Activated CD4-positive, alpha-beta T cell treated with anti-CD3 and anti-CD28 coated beads, Interleukin-2, amount 50 U/mL, for 16 hours (primary cell): Measurements from ENCODE around the gene MALRD1.

Source experiments
- DNase-seq: peaks from one replicate; pipeline ENCODE4 v3.0.0-alpha.2; 2020

Gene MALRD1

DNA sequence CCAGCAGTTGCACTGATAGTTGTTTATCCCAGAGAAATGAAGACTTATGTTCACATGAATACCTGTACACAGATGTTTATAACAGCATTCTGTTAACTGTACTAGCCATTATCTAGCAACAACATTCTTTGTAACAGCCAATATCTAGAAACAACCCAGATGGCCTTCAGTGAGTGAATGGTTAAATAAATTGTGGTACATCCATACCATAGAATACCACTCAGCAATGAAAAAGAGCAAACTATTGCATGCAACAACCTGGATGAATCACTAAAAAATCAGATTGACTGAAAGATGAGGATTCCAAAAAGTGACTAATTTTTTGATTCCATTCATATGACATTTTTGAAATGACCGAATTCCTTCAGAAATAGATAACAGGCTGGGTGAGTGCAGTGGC is 360.3 kb downstream of the MALRD1 start:
- DNase-seq: no peak

DNA sequence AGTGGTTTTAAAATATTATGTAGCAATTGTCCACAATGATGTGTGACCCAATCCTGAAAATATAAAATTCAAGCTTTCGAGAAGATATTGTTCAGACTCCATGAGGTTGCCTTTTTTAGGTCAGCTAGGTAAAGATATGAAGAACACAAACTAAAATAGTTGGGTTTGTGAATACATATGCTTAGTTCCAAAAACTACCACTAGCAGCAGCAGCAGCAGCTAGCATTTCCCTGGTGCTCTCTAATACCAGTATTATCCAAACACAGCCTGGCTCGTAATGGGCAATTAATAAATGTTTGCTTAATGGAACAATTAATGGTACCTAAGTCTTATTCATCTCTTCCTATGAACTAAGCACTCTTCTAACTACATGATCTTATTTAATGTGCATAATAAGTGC is 362.5 kb downstream of the MALRD1 start:
- no peak for DNase-seq

DNA sequence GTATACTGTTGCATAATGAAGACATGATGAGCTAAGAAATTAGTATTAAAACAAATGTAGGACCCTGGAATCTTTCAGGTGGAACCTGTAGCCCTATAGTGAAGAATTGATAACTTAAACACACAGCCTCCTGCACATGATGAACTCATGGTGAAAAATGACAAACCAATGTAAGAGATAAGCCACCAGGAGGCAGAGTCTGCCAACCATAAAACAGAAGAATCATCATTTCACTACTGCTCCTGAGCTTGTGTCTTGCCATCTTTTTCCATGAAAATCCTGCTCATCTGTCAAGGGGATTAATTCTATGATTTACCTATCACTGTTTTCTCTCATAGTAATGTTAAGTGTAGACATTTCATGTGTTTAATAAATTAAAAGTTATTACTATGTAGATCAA is 363.9 kb downstream of the MALRD1 start:
- DNase-seq: no peak

DNA sequence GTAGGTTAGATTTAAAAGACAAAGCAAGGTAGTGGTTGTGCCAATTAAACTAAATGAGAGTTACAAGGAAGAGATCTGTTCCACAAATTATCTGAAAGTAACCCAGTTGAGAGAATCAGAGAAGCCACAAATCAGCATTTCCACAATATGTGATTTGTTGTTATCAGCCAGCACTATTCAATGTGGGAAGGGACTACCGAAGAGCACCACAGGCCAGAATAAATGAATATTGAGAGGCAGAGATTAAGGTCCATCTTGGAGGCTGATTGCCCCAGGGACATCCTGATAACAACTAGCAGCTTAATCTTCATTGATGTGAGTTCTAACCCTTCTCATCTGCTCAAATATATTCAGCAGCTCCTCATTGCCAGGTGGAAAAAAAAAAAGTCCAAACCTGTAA is 367.6 kb downstream of the MALRD1 start:
- DNase-seq: no peak

DNA sequence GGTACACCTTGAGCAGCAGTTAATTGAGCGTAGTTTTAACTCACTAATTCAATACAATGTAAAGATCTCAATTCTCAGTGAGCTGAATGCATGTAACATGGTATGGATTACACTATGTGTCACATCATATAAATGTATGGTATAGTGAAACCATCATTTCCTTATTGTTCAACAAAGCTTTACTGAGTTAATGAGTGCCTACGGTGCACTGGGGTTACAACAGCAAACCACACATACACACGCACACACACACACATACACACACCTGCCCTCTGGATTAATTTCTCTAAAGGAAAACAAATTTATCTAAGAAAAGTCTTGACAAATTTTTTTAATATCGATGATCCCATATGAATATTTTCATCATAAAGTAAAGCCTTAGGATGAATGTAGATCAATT is 369.1 kb downstream of the MALRD1 start:
- DNase-seq: no peak

DNA sequence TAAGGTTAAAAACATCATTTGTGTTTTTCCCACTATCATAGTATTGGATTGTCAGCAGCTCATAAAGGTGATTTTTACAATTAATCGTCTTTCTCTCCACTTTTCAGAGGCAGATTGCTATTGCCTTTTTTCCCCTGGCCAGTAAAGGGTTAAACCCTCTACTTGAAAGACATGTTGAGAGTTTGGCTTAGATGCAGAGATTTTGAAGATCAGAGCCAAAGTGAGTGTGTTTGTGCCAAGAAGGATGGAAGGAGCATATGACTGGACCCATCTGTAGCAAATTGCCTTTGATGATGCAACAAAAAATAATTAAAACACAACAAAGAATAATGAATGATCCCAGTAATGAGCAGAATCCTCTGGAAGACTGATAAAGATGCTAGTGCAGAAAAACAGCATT is 373.1 kb downstream of the MALRD1 start:
- no peak for DNase-seq

DNA sequence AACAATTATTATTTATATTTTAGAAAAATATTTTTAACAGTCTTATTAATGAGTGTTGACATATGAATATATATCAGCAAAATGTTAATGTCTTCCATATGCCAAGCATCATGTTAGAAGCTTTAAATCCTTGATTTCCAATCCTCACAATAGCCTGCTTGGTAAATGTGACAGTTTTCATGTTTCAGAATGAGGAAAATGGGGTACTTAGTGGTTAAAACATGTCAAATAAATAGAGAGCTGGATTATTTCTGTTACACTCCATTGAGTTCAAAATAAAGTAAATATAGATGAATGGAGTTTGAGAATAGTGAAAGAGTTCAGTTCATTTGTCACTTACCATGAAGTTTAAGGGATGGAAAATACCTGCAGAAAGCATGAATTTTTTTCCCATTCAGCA is 377.4 kb downstream of the MALRD1 start:
- DNase-seq: no peak

DNA sequence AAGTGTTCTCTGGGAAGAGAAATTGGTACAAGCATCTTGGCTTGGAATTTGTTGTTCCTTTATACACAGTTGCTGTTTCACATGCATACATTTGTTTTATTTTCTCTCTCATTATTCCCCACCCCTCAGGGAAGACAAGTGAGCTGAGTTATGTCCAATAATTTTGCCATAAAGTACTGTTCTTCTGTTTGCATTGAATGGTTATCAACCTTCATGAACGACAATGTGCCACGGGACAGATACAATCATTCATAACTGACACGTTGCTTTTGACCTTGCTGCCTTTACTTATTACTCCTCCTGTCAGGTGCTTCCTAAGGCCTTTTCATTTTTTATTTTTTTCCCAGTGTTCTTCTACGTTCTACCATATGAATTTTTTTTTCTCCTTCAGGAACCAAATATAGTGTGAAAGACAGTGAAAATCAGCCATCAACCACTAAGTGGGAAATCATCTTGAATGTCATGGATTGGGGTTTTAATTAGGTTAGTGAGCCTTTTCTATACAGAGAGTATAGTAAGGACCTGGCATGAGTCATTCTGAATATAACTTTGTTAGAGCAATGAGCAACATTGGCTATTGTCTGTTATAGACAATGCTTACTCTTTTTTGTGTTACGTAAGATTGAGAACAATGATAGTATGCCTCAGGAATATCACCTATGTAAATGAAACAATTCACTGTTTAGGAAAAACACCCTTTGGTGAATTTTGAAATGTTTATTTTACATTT is 383.2 kb downstream of the MALRD1 start:
- DNase-seq: no peak

DNA sequence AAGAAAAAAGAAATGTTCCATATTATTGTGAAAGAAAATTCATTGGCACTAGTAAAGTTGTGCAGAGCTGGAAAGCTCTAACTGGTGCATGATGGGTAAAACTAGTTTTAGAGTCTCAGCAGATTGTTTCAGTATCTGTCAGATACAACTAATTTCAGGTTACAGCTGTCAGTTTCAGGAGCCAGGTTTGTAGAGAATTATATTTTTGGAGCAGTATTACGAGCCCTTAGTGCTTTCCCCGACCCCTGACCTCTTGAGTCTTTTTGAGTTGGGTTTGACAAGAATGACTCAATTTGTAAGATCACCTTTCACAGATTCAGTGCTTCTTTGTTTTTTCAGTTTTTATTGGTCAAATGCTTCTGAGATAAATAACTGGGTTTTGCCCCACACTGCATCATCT is 401.3 kb downstream of the MALRD1 start:
- no peak for DNase-seq

DNA sequence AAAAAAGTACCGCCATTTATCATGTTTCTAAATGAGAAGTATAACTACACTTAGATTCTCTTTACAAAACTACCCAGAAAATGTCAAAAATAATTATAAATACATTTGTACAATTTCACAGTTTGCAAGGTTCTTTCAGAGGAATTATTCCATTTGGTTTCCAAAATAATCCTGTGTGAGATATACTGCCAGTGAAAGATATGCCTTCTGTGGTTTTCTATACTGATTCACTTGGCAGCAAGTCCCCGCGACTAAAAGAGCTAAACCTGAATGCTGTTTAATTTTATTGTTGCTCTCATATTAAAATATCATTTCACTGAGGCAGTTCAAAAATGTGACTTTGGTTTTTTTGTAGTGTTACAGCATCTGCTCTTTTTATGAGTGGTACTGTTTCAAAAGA is 402.8 kb downstream of the MALRD1 start:
- DNase-seq: no peak

DNA sequence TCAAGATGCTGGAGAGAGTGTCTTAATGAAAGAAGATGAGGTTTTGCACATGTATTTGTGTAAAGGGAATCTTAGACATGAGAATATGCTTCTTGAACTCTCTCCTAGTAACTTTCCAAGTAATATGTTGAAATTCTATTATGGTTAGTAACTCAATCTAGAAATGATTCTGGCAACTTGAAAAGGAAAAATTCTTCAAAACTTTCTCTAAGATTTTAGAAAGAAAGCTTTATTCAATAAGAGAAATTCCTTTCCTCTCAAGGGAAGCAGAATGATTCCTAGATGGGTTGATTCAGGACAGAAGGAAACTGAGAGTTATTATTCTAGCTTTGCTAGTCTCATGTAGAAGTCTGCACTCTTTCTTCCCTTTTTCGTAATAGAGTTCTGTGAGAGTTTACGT is 403.3 kb downstream of the MALRD1 start:
- DNase-seq: no peak

DNA sequence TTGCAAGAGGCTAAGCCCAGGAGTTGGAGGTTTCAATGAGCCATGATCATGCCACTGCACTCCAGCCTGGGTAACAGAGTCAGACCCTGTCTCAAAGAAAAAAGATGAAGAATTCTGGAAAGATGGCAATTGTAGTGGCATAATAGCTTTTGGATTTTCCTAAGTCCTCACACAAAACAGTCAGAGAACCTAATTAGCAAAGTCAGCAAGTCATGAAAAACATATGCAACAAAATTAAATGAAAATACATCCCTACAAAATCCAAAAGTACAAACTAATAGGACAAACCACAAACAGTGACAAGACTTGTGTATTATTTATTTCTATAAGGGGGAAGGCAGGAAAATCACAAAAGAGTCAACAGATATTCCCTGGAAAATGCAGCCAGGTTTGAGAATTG is 405.4 kb downstream of the MALRD1 start:
- no peak for DNase-seq

DNA sequence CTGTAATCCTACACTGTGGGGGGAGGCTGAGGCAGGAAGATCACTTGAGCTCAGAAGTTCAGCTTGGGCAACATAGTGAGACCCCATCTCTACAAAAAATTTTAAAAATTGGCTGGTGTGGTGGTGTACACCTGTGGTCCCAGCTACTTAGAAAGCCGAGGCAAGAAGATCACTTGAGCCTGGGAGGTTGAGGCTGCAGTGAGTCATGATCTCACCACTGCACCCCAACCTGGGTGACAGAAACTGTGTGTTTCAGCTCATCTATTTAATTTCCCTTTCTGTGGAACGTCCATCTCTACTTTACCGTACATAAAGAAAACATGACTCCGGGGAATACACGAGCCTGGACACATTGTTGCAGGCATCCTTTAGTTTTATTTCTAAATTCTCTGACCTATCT is 413.0 kb downstream of the MALRD1 start:
- DNase-seq: no peak

DNA sequence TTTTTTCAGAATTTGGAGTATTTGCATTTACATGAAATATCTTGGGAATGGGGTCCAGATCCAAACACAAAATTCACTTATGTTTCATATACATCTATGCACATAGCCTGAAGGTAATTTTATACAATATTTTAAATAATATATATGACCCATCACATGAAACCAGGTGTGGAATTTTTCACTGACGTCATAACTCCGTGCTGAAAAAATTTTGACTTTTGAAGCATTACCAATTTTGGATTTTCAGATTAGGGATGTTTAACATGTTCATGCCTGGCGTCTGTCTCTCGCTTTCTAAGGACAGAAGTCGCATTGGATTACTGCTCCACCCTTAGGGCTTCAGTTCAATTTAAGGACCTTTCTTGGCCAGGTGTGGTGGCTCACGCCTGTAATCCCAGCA is 418.1 kb downstream of the MALRD1 start:
- DNase-seq: no peak

DNA sequence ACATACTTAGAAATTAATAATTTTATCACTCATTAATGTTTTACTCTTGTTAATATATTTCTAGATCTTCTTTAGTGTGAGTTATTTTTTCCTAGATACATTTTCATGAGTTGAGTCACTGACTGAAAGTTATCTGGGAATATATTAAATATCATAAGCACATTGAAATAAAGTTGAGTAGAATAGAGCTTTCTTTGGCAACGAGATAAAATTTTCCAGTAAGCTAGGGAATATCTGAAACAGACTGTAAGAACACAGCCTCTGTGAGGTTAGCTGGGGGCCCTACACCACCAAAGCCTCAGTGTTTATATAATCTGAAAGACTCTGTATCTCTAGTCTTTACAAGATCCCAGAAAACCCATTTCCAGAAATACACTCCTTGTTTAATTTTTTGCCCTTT is 419.8 kb downstream of the MALRD1 start:
- no peak for DNase-seq

DNA sequence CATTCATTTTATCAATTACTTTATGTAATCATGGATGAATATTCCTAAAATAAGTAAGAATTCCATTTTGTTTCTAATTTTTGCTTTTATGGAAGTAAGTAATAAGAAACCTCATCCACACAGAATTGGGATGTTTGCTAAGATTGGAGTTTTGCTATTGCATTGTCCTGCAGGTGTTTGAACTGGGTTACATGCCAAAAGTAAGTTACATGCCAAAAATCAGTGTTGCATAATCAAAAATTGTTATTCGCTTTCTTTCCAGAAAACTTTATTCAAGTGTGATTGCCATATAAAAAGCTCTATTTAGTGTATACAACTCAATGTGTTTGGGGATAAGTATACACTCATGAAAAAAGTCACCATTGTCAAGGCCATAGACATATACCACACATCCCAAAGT is 420.9 kb downstream of the MALRD1 start:
- DNase-seq: no peak

DNA sequence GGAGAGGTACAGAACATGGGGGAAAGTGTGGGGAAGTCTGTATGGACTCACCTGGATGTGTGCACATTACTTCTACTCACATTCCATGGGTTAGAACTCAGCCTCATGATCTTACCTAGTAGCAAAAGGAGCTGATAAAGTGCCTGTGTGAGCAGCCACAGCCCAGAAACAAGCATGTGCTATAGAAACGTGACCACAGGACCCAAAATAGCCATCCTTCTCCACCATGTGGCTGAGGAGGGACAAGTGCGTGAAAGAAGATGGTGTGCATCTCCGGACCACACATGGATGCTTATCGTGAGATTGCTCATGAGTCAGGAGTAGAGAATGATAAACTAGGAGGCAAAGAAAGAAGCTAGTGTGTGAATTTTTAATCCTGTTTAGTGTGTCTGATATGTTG is 431.3 kb downstream of the MALRD1 start:
- DNase-seq: no peak

DNA sequence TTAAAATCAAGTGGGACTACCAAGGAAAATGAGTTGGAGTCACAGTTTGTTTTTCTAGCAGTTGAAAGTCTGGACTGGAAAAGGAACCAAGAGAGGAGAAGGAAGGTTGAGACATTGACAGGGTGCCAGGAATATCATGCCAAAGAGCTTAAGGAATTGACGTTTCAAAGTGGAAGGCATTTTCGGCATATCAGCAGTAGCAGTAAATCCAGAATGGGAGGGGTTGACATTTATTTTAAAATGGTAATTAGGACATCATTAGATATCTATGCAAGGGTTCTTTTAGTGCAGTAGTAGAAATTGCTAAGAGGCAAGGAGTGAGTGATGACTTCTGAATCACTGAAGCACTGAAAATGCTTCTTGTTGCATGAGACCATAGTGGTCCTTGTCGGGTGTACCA is 431.8 kb downstream of the MALRD1 start:
- DNase-seq: no peak

DNA sequence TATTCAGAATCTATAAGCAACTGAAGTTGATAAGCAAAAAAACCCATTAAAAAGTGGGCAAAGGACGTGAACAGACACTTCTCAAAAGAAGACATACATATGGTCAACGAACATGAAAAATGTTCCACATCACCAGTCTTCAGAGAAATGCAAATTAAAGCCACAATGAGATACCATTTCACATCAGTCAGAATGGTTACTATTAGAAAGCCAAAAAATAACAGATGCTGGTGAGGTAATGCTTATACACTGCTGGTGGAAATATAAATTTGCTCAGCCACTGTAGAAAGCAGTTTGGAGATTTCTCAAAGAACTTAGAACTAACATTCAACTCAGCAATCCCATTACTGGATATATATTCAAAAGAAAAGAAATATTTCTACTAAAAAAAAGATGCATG is 434.8 kb downstream of the MALRD1 start:
- DNase-seq: no peak

DNA sequence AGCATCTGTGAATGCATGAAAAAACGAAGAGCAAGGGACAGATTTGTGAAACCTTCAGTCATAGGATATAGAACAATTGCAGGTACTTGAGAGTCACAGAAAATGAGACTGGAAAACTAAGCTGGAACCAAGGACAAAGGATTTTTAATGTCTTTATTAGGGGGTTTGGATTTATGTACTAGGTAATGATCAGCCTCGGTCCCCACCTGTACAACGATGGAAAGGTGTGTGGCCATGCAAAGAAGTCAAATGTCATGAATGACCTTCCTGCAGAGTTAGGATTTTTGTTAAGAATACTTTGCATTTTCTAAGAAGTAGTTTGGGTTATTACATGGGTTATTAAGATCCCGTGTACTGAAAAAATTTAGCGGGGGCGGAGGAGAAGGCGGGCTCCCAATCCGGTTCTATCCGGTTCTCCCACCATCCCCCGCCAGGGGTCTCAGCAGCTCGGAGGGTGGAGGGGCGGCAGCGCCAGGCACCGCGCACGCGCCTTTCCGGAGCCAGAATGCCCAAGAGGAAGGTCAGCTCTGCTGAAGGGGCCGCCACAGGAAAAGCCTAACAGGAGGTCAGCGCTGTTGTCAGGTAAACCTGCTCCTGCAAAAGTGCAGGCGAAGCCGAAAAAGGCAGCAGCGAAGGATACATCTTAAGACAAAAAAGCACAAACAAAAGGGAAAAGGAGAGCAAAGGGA is 440.1 kb downstream of the MALRD1 start:
- no peak for DNase-seq

DNA sequence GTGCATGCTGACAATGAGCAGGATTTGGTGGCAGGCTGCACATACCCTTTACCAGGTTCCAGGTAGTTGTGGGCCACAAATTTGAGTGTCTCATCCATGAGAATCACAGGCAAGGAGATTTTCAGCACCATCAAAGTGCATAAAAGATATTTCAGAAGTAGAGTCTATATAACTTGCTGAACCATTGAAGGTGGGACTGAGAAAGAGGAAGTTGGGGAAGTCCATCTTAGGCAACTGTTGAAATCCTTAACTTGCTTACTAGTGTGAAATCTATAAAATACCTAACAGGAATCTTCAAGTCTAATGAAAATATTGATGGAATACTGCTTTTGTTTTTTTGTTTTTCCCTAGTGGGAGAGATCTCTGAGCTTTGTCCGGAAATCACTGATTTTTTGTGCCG is 442.6 kb downstream of the MALRD1 start:
- no peak for DNase-seq

DNA sequence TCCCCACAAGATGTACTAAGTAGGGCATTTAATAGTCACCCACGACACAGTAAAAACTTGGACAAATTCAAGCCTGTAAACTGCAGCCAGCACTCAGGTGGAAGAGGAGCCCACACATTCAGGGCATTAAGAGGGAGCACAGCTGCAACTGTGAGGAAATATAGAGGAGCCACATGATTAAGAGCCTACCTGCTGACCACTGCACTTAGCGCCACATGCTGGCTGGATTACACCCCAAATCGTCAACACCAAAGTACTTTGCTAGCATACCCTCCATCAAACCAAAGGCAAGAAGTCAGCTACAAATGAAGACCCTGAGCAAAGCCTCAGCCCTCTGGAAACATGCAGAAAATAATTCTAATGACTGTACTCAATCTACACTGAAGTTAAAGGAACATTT is 445.3 kb downstream of the MALRD1 start:
- no peak for DNase-seq

DNA sequence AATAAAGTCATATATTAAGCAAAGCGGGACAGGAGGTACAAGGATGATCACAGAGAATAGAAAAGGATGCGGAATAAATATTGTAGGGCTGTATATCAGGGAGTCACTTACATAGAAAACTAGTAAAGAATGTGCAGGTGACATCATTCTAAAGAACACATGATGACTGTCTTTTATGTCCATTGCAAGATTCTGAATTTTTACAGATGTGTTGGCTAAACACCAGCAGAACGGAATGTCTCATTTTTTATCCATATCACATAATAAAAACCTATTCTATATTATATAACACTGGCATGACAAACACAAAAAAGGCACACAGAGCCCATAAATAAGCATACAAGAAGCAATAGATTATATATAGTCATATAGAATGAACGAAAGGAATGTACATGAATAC is 448.4 kb downstream of the MALRD1 start:
- DNase-seq: no peak

DNA sequence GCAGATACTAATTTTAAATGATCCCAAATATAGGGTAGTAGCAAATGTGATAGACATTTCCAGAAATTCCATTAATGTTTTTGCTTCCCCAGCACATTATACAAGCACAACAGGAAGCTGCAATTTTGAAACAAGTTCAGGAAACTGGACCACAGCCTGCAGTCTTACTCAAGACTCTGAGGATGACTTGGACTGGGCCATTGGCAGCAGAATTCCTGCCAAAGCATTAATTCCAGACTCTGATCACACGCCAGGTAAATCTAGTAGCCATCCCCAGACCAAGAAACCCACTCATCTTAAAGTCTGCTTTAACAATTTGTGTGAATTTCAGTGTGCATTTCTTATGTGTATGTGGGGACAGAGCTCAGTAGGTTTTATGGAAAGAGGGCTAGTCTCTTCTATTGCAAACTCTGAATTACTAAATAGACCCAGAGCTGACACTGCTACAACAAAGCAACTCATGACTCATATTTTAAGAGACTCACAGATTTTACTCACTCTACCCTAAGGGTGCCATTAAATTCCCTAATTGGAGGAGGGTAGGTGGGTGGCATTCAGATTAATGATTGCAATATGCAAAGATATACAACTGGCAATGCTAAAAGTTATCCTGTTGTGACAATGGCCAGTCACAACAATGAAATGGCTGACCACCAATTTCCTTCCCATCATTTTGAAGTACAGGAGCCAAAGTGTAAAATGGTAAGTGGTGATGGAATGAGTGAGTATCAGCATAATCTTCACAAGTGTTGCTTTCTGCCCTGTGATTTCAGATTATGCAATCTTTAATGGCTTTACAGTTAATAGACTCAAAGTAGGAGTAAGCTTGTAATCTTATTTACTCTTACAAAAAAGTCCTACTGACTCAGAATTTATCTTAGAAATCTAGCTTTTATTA is 450.0 kb downstream of the MALRD1 start:
- DNase-seq: no peak
